ENCODE measurements around the gene NT5DC4.

NT5DC4 gene

GRCh38 chr2:112773556-112773955, 52.7 kb downstream of the NT5DC4 start:
- no peaks in the 10 kb centered on the region for H3K9me3 Mint-ChIP-seq
- ATAC-seq, result no peak
- H3K27me3 Mint-ChIP-seq, result peaks cover 9% of the 10 kb centered on the region
- no peak overlapping the region for H3K27ac Mint-ChIP-seq
- no peak overlapping the region for H3K4me3 Mint-ChIP-seq
- peaks cover 14% of the 10 kb centered on the region for H3K4me1 Mint-ChIP-seq
- H3K36me3 Mint-ChIP-seq, result peaks cover 12% of the 10 kb centered on the region

- ATAC-seq, result no peak
- Mint-ChIP-seq H3K27ac (no peak overlapping the region), H3K27me3 (peaks cover 9% of the 10 kb centered on the region), H3K36me3 (peaks cover 16% of the 10 kb centered on the region), H3K9me3 (no peaks in the 10 kb centered on the region), H3K4me3 (no peak overlapping the region), H3K4me1 (peaks cover 14% of the 10 kb centered on the region)
Observed at GRCh38 chr2:112774536-112775285, 53.9 kb downstream of the NT5DC4 start.

- H3K4me3 Mint-ChIP-seq, result no peak overlapping the region
- no peaks in the 10 kb centered on the region for H3K9me3 Mint-ChIP-seq
- no peak for ATAC-seq
- peaks cover 14% of the 10 kb centered on the region for H3K4me1 Mint-ChIP-seq
- peaks cover 16% of the 10 kb centered on the region for H3K36me3 Mint-ChIP-seq
- peaks cover 9% of the 10 kb centered on the region for H3K27me3 Mint-ChIP-seq
- H3K27ac Mint-ChIP-seq, result no peak overlapping the region
Observed at GRCh38 chr2:112776113-112776512, 55.3 kb downstream of the NT5DC4 start.

DNA sequence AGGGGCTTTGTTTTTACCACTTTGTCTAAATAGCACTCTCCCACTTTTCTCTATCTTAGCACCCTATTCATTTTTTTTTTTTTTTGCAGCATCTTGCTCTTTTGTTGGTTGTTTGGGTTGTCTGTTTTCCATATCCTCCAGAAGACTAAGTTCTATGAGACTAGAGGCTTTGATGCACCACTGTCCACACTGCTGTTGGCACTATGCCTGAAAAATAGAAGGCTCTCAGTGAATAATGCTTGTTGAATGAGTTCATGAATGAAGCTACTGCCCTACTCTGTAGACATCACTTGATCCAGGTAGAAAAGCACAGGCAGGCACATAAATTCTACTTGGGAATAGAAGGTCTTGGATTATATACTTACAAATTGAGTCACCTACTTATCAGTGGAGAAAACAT, 56.2 kb downstream of the NT5DC4 start:
- peaks cover 16% of the 10 kb centered on the region for H3K36me3 Mint-ChIP-seq
- no peak overlapping the region for H3K4me3 Mint-ChIP-seq
- peak overlapping the region; percentile 21 for H3K27ac Mint-ChIP-seq
- H3K9me3 Mint-ChIP-seq, result no peaks in the 10 kb centered on the region
- no peak for ATAC-seq
- peaks cover 23% of the 10 kb centered on the region for H3K4me1 Mint-ChIP-seq
- H3K27me3 Mint-ChIP-seq, result peaks cover 9% of the 10 kb centered on the region

DNA sequence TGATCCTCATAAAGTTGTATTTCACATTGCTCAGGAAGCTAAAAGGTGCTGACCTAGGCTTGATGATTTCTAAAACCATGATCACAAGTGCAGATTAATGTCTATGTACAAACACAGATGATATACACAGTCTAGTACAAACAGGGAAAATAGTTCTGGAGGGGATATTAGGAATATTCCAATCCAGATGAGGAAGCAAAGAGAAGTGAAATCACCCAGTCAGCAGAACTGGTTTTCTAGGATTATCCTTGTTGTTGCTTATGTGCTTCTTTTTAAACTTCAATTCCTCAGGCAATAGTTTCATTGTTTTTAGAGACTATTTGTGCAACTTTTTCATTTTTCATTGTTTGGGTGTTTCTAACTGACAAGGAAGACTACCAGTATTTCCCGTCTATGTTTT, 58.8 kb downstream of the NT5DC4 start:
- ATAC-seq, result no peak
- peaks cover 9% of the 10 kb centered on the region for H3K27me3 Mint-ChIP-seq
- peaks cover 16% of the 10 kb centered on the region for H3K36me3 Mint-ChIP-seq
- H3K9me3 Mint-ChIP-seq, result no peaks in the 10 kb centered on the region
- no peak overlapping the region for H3K27ac Mint-ChIP-seq
- peaks cover 41% of the 10 kb centered on the region for H3K4me1 Mint-ChIP-seq
- no peak overlapping the region for H3K4me3 Mint-ChIP-seq

DNA sequence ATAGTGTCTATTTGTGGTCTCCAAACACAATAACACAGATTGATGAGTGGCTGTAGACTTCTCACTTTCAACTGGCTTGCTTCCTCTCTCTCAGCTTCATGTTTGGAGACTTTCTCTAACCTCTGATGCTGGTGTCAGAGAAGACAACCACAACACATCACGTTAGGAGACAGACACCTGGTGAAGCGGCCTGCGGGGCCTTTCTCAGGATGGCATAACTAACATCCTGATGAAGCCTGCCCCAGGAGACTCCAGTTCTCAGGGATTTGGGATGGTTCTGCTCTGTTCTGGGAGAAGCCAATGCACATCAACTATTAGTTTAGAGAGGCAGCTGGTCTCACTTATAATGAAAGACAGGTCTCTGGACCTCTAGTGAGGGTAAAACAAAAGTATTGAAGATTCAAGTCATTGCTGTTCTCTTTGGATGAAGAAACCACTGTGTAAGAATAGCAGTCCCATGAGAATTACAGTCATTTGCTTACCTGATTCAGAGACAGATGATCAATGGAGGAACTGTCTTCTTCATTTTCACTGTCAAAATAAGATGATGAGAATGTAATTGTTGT, 61.5 kb downstream of the NT5DC4 start:
- Mint-ChIP-seq H3K27me3 (peaks cover under 1% of the 10 kb centered on the region), H3K27ac (peak overlapping the region; percentile 76), H3K36me3 (peaks cover 9% of the 10 kb centered on the region), H3K9me3 (no peaks in the 10 kb centered on the region), H3K4me3 (peak overlapping the region; percentile 27), H3K4me1 (peaks cover 37% of the 10 kb centered on the region)
- ATAC-seq, result peak; percentile 87

DNA sequence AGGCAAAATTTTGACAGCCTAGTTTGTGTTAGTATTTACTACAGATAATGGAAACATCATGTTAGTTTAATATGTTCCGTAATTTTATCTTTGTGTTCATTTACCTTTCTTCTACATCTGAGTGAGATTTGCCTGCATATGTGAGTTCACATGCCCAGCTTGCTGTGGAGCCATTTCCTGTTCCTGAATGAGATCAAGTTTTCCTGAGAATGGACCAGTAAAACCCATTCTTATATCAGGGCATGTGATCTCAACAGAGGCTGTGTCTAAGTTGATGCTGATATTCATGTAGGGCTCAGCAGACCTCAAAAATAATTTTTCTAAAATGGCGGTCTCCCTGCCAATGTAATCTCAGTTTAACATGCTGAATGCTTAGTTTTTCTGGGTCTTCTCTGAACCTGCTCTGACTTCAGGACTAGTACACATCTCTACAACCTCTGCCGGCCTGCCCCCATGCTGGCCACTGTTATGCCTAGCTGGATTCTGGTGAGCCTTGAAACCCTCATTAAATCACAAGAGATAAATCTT, 62.4 kb downstream of the NT5DC4 start:
- H3K27me3 Mint-ChIP-seq, result no peaks in the 10 kb centered on the region
- peak overlapping the region; percentile 76 for H3K27ac Mint-ChIP-seq
- peaks cover 37% of the 10 kb centered on the region for H3K4me1 Mint-ChIP-seq
- H3K9me3 Mint-ChIP-seq, result no peaks in the 10 kb centered on the region
- H3K36me3 Mint-ChIP-seq, result peaks cover 4% of the 10 kb centered on the region
- peak overlapping the region; percentile 51 for H3K4me3 Mint-ChIP-seq
- no peak for ATAC-seq

DNA sequence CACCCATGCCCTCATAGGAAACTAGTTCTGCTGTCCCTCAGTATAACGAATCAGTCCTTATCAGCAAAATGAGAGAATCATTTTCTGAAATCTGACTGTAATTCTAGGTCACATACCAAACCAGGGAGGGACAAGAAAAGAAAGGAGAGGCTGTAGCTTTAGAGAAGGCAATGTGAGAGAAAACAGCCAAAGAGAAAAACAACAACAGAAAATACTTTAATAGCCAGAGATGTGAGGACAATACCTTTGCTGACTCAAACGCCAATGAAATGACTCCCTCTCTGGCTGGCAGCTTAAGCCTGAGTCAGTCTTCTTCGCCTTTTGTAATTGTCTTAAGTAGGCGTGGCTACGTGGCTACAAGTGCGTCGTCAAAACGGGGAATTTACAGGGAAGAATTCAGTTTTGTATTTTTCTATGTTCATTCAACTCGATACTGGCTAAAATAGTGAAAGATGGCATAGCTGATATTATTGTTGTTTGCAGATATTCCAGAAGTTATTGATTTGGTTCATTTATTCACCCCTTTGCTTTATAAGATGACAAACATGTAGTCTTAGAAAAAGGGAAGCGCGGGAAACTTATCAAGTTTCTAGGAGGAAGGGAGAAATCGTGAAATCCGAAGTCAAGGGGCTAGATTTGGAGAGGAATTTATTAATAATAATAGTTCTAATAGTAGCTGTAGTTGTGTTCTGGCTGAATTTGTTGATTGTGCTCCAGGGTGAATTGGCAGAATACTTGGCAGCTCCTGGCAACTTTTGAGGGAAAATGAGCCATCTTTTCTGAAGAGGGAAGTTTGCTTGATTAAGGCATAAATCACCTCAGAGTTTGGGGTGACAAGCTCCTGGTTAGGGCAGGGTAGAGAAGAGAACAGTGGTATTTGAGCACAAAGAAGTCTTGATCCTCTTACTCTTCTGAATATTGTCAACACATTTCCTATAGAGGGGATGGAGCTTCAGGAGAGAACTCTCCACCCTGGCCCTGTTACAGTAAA, 63.7 kb downstream of the NT5DC4 start, which contains the start of gene IL1A:
TSS of gene IL1A (minus strand) at position 295 of the 991 bp plus-strand sequence. CDS start 723 bp downstream, outside the sequence.
- H3K4me3 Mint-ChIP-seq, result peak within 1 kb of the TSS; percentile 51
- no peak for ATAC-seq
- H3K36me3 Mint-ChIP-seq, result no peaks in the 10 kb centered on the region
- peaks cover 37% of the 10 kb centered on the region for H3K4me1 Mint-ChIP-seq
- no peaks in the 10 kb centered on the region for H3K27me3 Mint-ChIP-seq
- H3K27ac Mint-ChIP-seq, result peak within 1 kb of the TSS; percentile 76
- H3K9me3 Mint-ChIP-seq, result no peaks in the 10 kb centered on the region

DNA sequence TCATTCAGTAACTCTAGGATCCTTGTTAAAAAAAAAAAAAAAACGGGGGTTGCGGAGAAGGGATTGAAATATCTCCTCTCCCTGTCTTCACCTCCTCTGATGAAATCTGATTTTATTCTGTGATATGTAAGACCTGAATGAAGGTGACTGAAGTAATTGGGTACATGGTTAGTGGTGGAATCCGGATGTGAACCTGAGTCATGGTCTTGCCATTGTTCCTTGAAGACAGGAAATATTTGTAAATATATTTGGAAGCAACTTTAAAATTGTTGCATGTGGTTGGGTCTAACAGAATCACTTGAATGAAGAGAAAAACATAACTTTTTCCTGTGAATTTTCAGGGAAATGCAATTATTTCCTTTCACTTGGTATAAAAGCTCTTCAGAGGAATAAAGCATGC, 66.5 kb downstream of the NT5DC4 start:
- Mint-ChIP-seq H3K9me3 (no peaks in the 10 kb centered on the region), H3K27ac (no peak overlapping the region), H3K36me3 (no peaks in the 10 kb centered on the region), H3K27me3 (no peaks in the 10 kb centered on the region), H3K4me3 (no peak overlapping the region), H3K4me1 (peaks cover 25% of the 10 kb centered on the region)
- ATAC-seq, result no peak

DNA sequence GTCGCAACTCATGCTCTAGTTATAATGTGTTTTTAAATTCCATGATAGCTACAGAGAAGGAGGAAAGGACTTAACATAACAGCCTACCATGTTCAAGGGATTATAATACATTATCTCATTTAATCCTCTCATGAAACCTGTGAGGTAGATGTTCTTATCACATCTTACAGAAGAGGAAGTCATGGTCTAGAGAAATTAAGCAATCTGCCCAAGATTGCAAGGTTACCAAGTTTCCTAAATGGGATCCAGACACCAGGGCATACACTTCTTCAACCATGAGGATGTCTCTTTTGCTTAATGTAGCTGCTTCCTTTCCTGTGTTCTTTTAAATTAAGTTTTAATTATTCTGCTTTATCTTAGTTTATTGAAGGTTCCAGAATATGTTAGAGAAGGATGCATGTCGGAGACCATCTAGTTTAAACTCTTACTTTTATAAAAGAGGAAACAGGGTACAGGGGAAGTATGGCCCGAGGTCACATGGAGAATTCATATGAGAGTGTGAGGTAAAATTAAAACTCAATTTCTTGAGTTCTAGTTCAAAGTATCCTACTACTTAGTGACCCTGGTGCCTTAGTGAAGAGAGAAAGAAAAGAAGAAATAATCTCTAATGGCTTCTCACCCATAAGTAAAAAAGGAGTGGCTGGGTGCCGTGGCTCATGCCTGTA, 67.0 kb downstream of the NT5DC4 start:
- no peak overlapping the region for H3K4me3 Mint-ChIP-seq
- H3K4me1 Mint-ChIP-seq, result peaks cover 19% of the 10 kb centered on the region
- H3K27ac Mint-ChIP-seq, result no peak overlapping the region
- no peaks in the 10 kb centered on the region for H3K9me3 Mint-ChIP-seq
- H3K36me3 Mint-ChIP-seq, result no peaks in the 10 kb centered on the region
- H3K27me3 Mint-ChIP-seq, result no peaks in the 10 kb centered on the region
- no peak for ATAC-seq

GRCh38 chr2:112788653-112789052, 67.8 kb downstream of the NT5DC4 start:
- H3K4me3 Mint-ChIP-seq, result no peak overlapping the region
- H3K27ac Mint-ChIP-seq, result no peak overlapping the region
- peaks cover 3% of the 10 kb centered on the region for H3K9me3 Mint-ChIP-seq
- H3K36me3 Mint-ChIP-seq, result peaks cover 6% of the 10 kb centered on the region
- H3K4me1 Mint-ChIP-seq, result peaks cover 19% of the 10 kb centered on the region
- no peaks in the 10 kb centered on the region for H3K27me3 Mint-ChIP-seq
- ATAC-seq, result no peak
